NCI-H345 treated with DMSO at 0.1 percent for 48 hours (cell line): ENCODE measurements around the gene DNAH17.

Experiments
- DNase-seq: peaks from one replicate; lab custom pipeline; 2025; ENCODE audit not compliant: unreplicated experiment; lab: John Stamatoyannopoulos, UW

Gene DNAH17

GRCh38 chr17:78577296-78577695 lies at the start of gene DNAH17:
Gene DNAH17, minus strand, starts transcription at chr17:78577396. Its CDS starts 2,339 bp downstream, at chr17:78575057.
- DNase-seq: no peak

DNA sequence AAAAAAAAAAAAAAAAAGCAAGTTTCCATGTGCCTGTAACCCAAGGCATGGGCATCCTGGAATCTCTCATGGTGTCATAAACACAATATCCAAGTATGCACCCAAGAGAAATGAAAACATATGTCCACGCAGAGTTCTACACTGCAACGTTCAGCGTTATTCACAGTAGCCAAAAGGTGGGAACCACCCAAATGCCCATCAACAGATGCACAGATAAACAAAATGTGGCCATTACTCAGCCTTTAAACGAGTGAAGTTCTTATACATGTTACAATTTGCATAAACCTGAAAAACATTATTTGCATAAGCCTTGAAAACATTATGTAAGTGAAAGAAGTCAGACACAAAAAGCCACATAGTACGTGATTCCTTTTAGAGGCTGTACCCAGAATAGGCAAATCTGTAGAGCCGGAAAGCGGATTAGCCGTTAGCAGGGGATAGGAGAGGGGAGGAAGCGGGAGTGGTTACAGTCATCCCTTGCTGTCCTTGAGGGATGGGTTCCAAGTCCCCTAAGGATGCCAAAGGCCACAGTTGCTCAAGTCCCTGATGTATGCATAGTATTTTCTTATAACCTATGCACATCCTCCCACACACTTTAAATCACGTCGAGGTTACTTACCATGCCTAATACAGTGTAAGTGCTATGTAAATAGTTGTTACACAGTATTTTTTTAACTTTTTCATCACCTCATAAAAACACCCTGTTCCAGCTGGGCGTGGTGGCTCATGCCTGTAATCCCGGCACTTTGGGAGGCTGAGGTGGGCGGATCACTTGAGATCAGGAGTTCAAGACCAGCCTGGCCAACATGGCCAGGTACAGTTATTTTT lies 47.3 kb upstream of the DNAH17 start:
- DNase-seq: no peak

- DNase-seq: no peak
Observed at GRCh38 chr17:78623541-78623940, 46.3 kb upstream of the DNAH17 start.

GRCh38 chr17:78622491-78623265 lies 45.5 kb upstream of the DNAH17 start:
- DNase-seq: no peak

- no peak for DNase-seq
Observed at GRCh38 chr17:78621720-78622490, 44.7 kb upstream of the DNAH17 start.

GRCh38 chr17:78620099-78620498 lies 42.9 kb upstream of the DNAH17 start:
- DNase-seq: no peak

GRCh38 chr17:78619334-78619733 lies 42.1 kb upstream of the DNAH17 start:
- no peak for DNase-seq

- DNase-seq: no peak
Observed at GRCh38 chr17:78618264-78619066, 41.3 kb upstream of the DNAH17 start.

DNA sequence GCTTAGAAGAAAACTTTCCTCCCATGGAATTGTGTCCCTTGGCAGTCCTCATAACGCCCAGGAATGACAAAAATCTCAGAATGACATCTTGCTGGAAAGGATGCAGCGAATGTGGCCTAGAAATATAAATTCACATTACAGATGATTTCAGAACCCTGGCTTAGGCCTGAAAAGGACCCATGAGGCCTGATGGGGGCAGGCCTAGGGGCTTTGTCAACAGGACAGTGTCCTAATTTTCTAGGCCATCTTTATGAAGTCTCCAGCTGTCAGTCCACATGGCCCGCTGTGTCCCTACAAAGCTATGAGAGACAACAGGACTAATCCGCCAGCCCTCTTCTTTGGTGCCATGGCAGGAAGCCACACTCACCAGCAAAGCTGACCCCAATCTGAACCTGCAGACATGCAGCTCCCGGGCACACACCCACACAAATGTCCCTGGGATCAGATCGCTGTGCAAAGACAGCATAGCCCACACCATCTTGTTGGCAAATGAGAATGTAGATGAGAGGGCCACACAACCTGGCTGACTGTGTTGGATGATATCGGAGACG lies 40.4 kb upstream of the DNAH17 start:
- DNase-seq: no peak

DNA sequence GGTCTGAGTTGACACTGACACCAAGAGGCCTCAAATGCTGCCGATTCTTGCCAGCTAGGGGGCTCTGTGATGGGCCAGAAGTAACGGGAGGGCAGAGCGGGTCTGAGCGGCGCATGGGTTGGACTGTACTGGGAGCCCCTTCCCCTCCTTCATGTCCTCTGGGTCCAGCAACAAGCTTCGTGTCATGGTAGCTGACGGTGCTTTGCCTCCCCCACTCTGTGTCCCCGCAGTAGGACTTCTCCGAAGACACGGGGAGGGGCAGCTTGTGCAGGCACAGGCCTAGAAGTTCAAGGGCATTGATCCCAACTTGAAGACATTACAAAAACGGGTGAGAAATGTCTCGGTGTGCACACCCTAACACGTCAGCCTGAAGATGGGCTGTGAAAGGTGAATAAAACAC lies 39.8 kb upstream of the DNAH17 start:
- no peak for DNase-seq

DNA sequence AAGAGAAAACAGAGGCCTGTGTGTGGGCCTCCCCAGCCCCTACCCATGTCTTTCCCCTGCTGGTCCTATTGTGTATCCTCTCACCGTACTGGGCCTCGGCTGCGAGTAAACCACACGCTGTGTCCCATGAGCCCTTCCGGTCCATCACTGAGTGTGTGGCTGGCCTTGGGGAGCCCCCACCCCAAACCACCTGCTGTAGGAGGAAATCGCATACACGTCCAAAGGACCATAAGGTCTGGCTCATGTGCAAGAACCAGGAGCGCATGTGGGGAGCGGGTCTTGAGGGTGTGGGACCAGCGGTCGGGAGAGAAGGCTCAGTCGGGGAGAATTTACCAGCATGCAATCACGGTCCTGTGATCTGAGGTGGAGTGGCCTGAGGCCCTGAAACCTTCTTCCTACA lies 38.4 kb upstream of the DNAH17 start:
- DNase-seq: no peak

GRCh38 chr17:78613416-78613815 lies 36.2 kb upstream of the DNAH17 start:
- DNase-seq: no peak

- no peak for DNase-seq
Observed at GRCh38 chr17:78611607-78612006, 34.4 kb upstream of the DNAH17 start.

- DNase-seq: no peak
Observed at GRCh38 chr17:78610951-78611511, 33.8 kb upstream of the DNAH17 start.

DNA sequence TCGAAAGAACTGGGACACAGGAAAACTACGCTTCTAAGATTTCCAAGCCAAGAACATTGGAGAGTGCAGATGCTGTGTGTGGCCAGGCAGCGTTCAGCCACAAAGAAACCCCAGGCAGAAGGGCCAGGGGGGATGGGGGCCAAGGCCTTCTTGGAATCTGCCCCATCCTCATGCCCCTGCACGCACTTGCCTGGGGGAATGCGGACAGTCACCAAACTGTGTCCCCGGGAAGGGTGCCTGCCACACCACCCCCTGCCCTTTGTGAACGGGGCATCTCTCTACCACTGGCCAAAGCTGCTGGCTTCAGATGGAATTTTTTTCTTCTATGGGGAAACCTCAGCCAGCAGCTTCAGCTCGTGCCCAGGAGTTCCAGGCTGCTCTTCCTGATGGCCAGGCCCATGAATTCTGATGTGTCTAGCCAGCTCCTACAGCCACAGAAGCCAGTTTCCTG lies 32.0 kb upstream of the DNAH17 start:
- no peak for DNase-seq

GRCh38 chr17:78608804-78609186 lies 31.6 kb upstream of the DNAH17 start:
- no peak for DNase-seq

GRCh38 chr17:78608122-78608803 lies 31.1 kb upstream of the DNAH17 start:
- DNase-seq: no peak

DNA sequence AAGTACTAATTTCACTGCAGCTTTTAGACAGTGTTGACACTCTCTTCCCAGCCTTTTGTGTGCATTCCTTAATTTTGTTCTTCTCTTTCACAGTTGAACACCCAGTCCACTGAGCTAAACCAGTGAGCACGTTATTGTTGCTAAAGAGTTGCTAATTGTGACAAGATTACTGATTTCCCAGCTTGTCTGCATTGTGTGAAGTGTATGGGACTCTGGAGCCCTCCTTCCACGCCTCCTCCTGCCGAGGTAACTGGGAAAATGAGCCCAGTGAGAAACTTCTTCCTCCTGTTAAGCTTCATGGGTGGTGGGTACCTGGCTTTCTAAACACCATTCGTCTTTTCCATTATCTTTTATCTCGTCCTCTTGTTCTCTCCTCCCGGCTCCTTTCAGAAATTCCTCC lies 29.8 kb upstream of the DNAH17 start:
- DNase-seq: no peak

GRCh38 chr17:78605886-78606285 lies 28.7 kb upstream of the DNAH17 start:
- DNase-seq: no peak
